Measurements from ENCODE around the gene RNF212. TPM values are rescaled to one million over a fixed set of nuclear protein-coding genes. Genes with fewer than 3 reads are reported as not detected.

RNF212 gene
- total RNA-seq, 4 donors from 2014 or later, result 3.7 to 16.1 (median 7.3) TPM

GRCh38 chr4:1056671-1057402 lies 56.5 kb downstream of the RNF212 start:
- TF ChIP-seq CTCF (IDR thresholded peaks at IDR 0.05; ENCODE audit: low read depth), result no peak

GRCh38 chr4:1055721-1056590 lies 57.4 kb downstream of the RNF212 start:
- TF ChIP-seq CTCF (IDR thresholded peaks at IDR 0.05; ENCODE audit: low read depth), result no peak

- no peak for TF ChIP-seq CTCF (IDR thresholded peaks at IDR 0.05; ENCODE audit: low read depth)
Measured at GRCh38 chr4:1053080-1053661, 60.2 kb downstream of the RNF212 start.

- no peak for TF ChIP-seq CTCF (IDR thresholded peaks at IDR 0.05; ENCODE audit: low read depth)
Measured at GRCh38 chr4:1052231-1052671, 61.1 kb downstream of the RNF212 start.

GRCh38 chr4:1051472-1051871 lies 61.9 kb downstream of the RNF212 start:
- no peak for TF ChIP-seq CTCF (IDR thresholded peaks at IDR 0.05; ENCODE audit: low read depth)

- no peak for TF ChIP-seq CTCF (IDR thresholded peaks at IDR 0.05; ENCODE audit: low read depth)
Measured at GRCh38 chr4:1050486-1051213, 62.7 kb downstream of the RNF212 start.
